H1 (cell line): ENCODE results near the gene SLTM. TPM values are rescaled to one million over a fixed set of nuclear protein-coding genes. Genes with fewer than 3 reads are reported as not detected.

Experiments
- CTCF ChIA-PET: fragments of 300-600 bp; sonication (Branson Sonifier 250); formaldehyde crosslinking; loops from one replicate; lab custom pipeline; 2021; ENCODE audit not compliant: partially characterized antibody; lab: Charles Lee
- POLR2A ChIA-PET: fragments of 300-600 bp; sonication (Branson Sonifier 250); formaldehyde crosslinking; loops from one replicate; lab custom pipeline; 2021; ENCODE audit warnings: inconsistent platforms; ENCODE audit not compliant: partially characterized antibody; lab: Charles Lee
- DNase-seq, 2 experiments: peaks; one replicate each; pipeline versions ENCODE4 v3.0.0 to v3.0.0-alpha.2; 2010 to 2022; ENCODE audit warnings: low spot score in 2 of 2, low read depth in 1 of 2, mixed read lengths in 1 of 2
- FAIRE-seq: peaks from 2 replicates; lab custom pipeline; 2011; peaks lifted over from hg19 to GRCh38; lab: Jason Lieb, UNC
- H2AFZ ChIP-seq: 2 replicates; pipeline ENCODE4 v1.8.1; 2012; ENCODE audit warnings: low read length, inconsistent platforms
- H2AK5ac ChIP-seq: 2 replicates; pipeline ENCODE4 v1.6.1; 2013; ENCODE audit warnings: low read depth, low read length
- H2BK120ac ChIP-seq: replicated peaks from 2 replicates; pipeline ENCODE3; 2013; ENCODE audit warnings: low read depth, low read length, inconsistent platforms
- H2BK12ac ChIP-seq: 2 replicates; pipeline ENCODE4 v1.6.1; 2013; ENCODE audit warnings: low read depth, low read length
- H2BK15ac ChIP-seq: 2 replicates; pipeline ENCODE4 v1.6.1; 2013; ENCODE audit warnings: low read length
- H2BK20ac ChIP-seq: 2 replicates; pipeline ENCODE4 v1.6.1; 2013; ENCODE audit warnings: low read length
- H2BK5ac ChIP-seq: 2 replicates; pipeline ENCODE4 v1.6.1; 2013; ENCODE audit warnings: low read depth, low read length
- H3K14ac ChIP-seq: 2 replicates; pipeline ENCODE4 v1.6.1; 2013; ENCODE audit warnings: inconsistent platforms; ENCODE audit not compliant: insufficient read length
- H3K18ac ChIP-seq: 2 replicates; pipeline ENCODE4 v1.6.1; 2013; ENCODE audit warnings: low read length; ENCODE audit errors: extremely low read depth
- H3K23ac ChIP-seq: 2 replicates; pipeline ENCODE4 v1.6.1; 2013; ENCODE audit warnings: inconsistent platforms; ENCODE audit not compliant: insufficient read length
- H3K23me2 ChIP-seq: 2 replicates; pipeline ENCODE4 v1.6.1; 2013; ENCODE audit warnings: low read depth, low read length
- H3K27ac ChIP-seq: 2 replicates; pipeline ENCODE4 v1.6.1; 2011; ENCODE audit warnings: low read depth, low read length, inconsistent platforms
- H3K27me3 ChIP-seq, 4 experiments: replicated peaks in 1 of 4; 1 replicate in 1 of 4; 2 replicates in 3 of 4; pipeline versions ENCODE4 v1.6.1 to v1.8.1; 2011 to 2013; ENCODE audit warnings: low read length in 3 of 4, mild to moderate bottlenecking in 3 of 4, inconsistent platforms in 2 of 4, mixed read lengths in 2 of 4, moderate library complexity in 1 of 4; ENCODE audit not compliant: control insufficient read depth in 3 of 4, insufficient read depth in 3 of 4; ENCODE audit errors: extremely low read depth in 1 of 4
- H3K36me3 ChIP-seq, 4 experiments: 2 replicates each; pipeline versions ENCODE4 v1.6.1 to v1.8.1; 2011 to 2013; ENCODE audit warnings: mild to moderate bottlenecking in 4 of 4, low read length in 3 of 4, moderate library complexity in 2 of 4, control low read depth in 1 of 4, inconsistent platforms in 1 of 4; ENCODE audit not compliant: insufficient read depth in 4 of 4, control insufficient read depth in 2 of 4
- H3K4ac ChIP-seq: replicated peaks from 2 replicates; pipeline ENCODE3; 2013; ENCODE audit warnings: low read length, low read depth, mixed read lengths, inconsistent platforms; ENCODE audit not compliant: insufficient read length
- H3K4me1 ChIP-seq, 4 experiments: replicated peaks in 1 of 4; 1 replicate in 1 of 4; 2 replicates in 3 of 4; pipeline versions ENCODE4 v1.6.1 to v1.8.1; 2011 to 2013; ENCODE audit warnings: low read length in 3 of 4, inconsistent platforms in 2 of 4, mixed read lengths in 1 of 4; ENCODE audit not compliant: insufficient read depth in 4 of 4, control insufficient read depth in 3 of 4
- H3K4me2 ChIP-seq, 2 experiments: 2 replicates each; pipeline versions ENCODE4 v1.6.1 to v1.8.1; 2011 to 2013; ENCODE audit warnings: low read depth in 2 of 2, low read length in 2 of 2, control low read depth in 1 of 2, inconsistent platforms in 1 of 2, mild to moderate bottlenecking in 1 of 2; ENCODE audit not compliant: insufficient read depth in 1 of 2
- H3K4me3 ChIP-seq, 4 experiments: fragments of 200-600, 300-600 bp in 1 of 4; sonication (generic), shearing (Covaris generic), sonication (Bioruptor Twin) in 1 of 4; 2 replicates each; pipeline versions ENCODE4 v1.5.1 to v1.8.1; 2011 to 2016; ENCODE audit warnings: low read length in 4 of 4, low read depth in 3 of 4, control low read depth in 2 of 4, inconsistent platforms in 2 of 4, mild to moderate bottlenecking in 2 of 4, mixed read lengths in 1 of 4, moderate library complexity in 1 of 4; ENCODE audit not compliant: insufficient read depth in 2 of 4; ENCODE audit errors: extremely low read depth in 1 of 4
- H3K56ac ChIP-seq: replicated peaks from 2 replicates; pipeline ENCODE3; 2013; ENCODE audit warnings: low read depth, mild to moderate bottlenecking, mixed read lengths, low read length, inconsistent platforms; ENCODE audit not compliant: insufficient read length
- H3K79me1 ChIP-seq: 2 replicates; pipeline ENCODE4 v1.6.1; 2013; ENCODE audit warnings: low read depth, low read length, control low read depth
- H3K79me2 ChIP-seq, 2 experiments: 2 replicates each; pipeline versions ENCODE4 v1.6.1 to v1.8.1; 2012 to 2013; ENCODE audit warnings: low read length in 2 of 2, mild to moderate bottlenecking in 2 of 2, inconsistent platforms in 1 of 2; ENCODE audit not compliant: insufficient read depth in 2 of 2, control insufficient read depth in 1 of 2
- H3K9ac ChIP-seq, 4 experiments: replicated peaks in 1 of 4; 1 replicate in 1 of 4; 2 replicates in 3 of 4; pipeline versions ENCODE4 v1.6.1 to v1.8.1; 2011 to 2013; ENCODE audit warnings: low read depth in 3 of 4, low read length in 3 of 4, control low read depth in 2 of 4, mild to moderate bottlenecking in 2 of 4, moderate library complexity in 2 of 4, inconsistent platforms in 1 of 4; ENCODE audit errors: extremely low read depth in 1 of 4
- H3K9me3 ChIP-seq, 2 experiments: 2 replicates each; pipeline versions ENCODE4 v1.6.1 to v1.8.1; 2012 to 2013; ENCODE audit warnings: mild to moderate bottlenecking in 2 of 2, moderate library complexity in 2 of 2, control low read depth in 1 of 2, inconsistent platforms in 1 of 2, low read depth in 1 of 2, low read length in 1 of 2, mixed read lengths in 1 of 2; ENCODE audit not compliant: insufficient read depth in 2 of 2
- H4K20me1 ChIP-seq, 2 experiments: replicated peaks in 1 of 2; 2 replicates each; pipeline versions ENCODE3 to v1.8.1; 2011 to 2013; ENCODE audit warnings: inconsistent platforms in 2 of 2, low read length in 2 of 2, mild to moderate bottlenecking in 1 of 2; ENCODE audit not compliant: insufficient read depth in 2 of 2, control insufficient read depth in 1 of 2
- H4K5ac ChIP-seq: 2 replicates; pipeline ENCODE4 v1.6.1; 2013; ENCODE audit warnings: low read length, low read depth, mixed read lengths, inconsistent platforms; ENCODE audit not compliant: insufficient read length
- H4K8ac ChIP-seq: 2 replicates; pipeline ENCODE4 v1.8.0; 2013; ENCODE audit warnings: mild to moderate bottlenecking, moderate library complexity, low read length, inconsistent platforms; ENCODE audit not compliant: insufficient read depth; ENCODE audit errors: extremely low read depth
- H4K91ac ChIP-seq: replicated peaks from 2 replicates; pipeline ENCODE3; 2013; ENCODE audit warnings: low read length, mixed read lengths, inconsistent platforms; ENCODE audit not compliant: insufficient read length
- CBX5 ChIP-seq: fragments of 300-800, 300-1000 bp; sonication (generic); IDR thresholded peaks from 2 replicates; pipeline ENCODE4 v1.7.1; 2016; ENCODE audit warnings: antibody characterized with exemption, low read length, low read depth
- CTBP2 ChIP-seq: IDR thresholded peaks from 2 replicates; pipeline ENCODE4 v1.7.0; 2011; ENCODE audit warnings: borderline replicate concordance, mild to moderate bottlenecking, moderate library complexity, mixed read lengths, low read length; ENCODE audit not compliant: insufficient read depth, insufficient read length
- EGR1 ChIP-seq: IDR thresholded peaks from 2 replicates; pipeline ENCODE4 v1.6.1; 2011; ENCODE audit warnings: low read depth, low read length, borderline replicate concordance
- EZH2 ChIP-seq: fragments of 200-600 bp; sonication (generic); IDR thresholded peaks from 2 replicates; pipeline ENCODE4 v1.7.1; 2012; ENCODE audit warnings: low read depth, mild to moderate bottlenecking, moderate library complexity, low read length, inconsistent platforms; ENCODE audit not compliant: severe bottlenecking
- GTF2F1 ChIP-seq: IDR thresholded peaks from 2 replicates; pipeline ENCODE4 v1.6.1; 2012; ENCODE audit warnings: low read depth, low read length, improper control_type of control experiment, borderline replicate concordance
- NRF1 ChIP-seq: IDR thresholded peaks from 2 replicates; pipeline ENCODE4 v1.6.1; 2011; ENCODE audit warnings: mild to moderate bottlenecking, low read depth, low read length, improper control_type of control experiment
- POU5F1 ChIP-seq: IDR thresholded peaks from 2 replicates; pipeline ENCODE4 v1.6.1; 2011; ENCODE audit warnings: low read depth, mild to moderate bottlenecking, low read length, moderate library complexity
- WGBS, 2 experiments: shearing (Covaris generic) in 1 of 2; methylation state at CpG; one replicate each; pipeline versions ENCODE4 v1.1.6 to v1.1.7; 2013 to 2015; ENCODE audit warnings: low lambda C conversion rate in 2 of 2, mixed read lengths in 2 of 2, inconsistent platforms in 1 of 2, low coverage in 1 of 2, missing lambda C conversion rate in 1 of 2; ENCODE audit not compliant: insufficient replicate concordance in 2 of 2, insufficient coverage in 1 of 2, insufficient read length in 1 of 2; ENCODE audit errors: extremely low coverage in 1 of 2, missing lambda C conversion rate in 1 of 2; 5-methylcytosine and 5-hydroxymethylcytosine counted together
- polyA plus RNA-seq, 7 experiments: library from polyadenylated mRNA; depleted of rRNA in 3 of 7; stranded (reverse) in 5 of 7; unstranded in 2 of 7; fragments of >200 nt in 5 of 7; fragments of 200-250 nt in 2 of 7; gene quantifications; 1 replicate in 5 of 7; 2 replicates in 1 of 7; 4 replicates in 1 of 7; pipeline versions ENCODE4 v1.2.1 to v1.2.3, GENCODE V29; 2011 to 2013; ENCODE audit warnings: missing spikeins in 2 of 7, mixed read lengths in 2 of 7
- total RNA-seq: library from RNA; stranded (reverse); fragmentation: NEBNext Ultra II Directional; extraction: Animal tissue kit (Norgen Biotek cat#: 25700); gene quantifications from 2 replicates; pipeline ENCODE4 v1.2.1, GENCODE V29; 2021

The SLTM gene
- total and polyA plus RNA-seq, 2 of the 8 experiments (the other 6 are each of a cell fraction or from before 2014, with no cell fraction given): 30.8 to 149 TPM

GRCh38 chr15:58966698-58967097 is 33.2 kb upstream of the SLTM start:
- no peak overlapping the region for H4K8ac ChIP-seq
- no peak overlapping the region for H2BK20ac ChIP-seq
- 79% methylated on average over 3 of the region's 3 CpGs; no CpG with 5 or more reads in 1 of the 2 experiments for WGBS, 2 experiments
- no peak for TF ChIP-seq NRF1
- no peak for TF ChIP-seq CBX5
- TF ChIP-seq CTBP2: no peak
- no peak for TF ChIP-seq GTF2F1
- no peak for TF ChIP-seq EGR1
- TF ChIP-seq EZH2: no peak
- no peak for TF ChIP-seq POU5F1
- TF ChIP-seq, all 59 proteins: peak for 0
- H2AFZ ChIP-seq: no peak overlapping the region
- no peak overlapping the region for H2BK15ac ChIP-seq
- H3K4me3 ChIP-seq: no peak overlapping the region
- no peak overlapping the region for H3K4ac ChIP-seq
- no peaks in the 10 kb centered on the region for H3K4me1 ChIP-seq
- no peak overlapping the region for H3K18ac ChIP-seq
- H3K27me3 ChIP-seq: no peaks in the 10 kb centered on the region
- no peak overlapping the region for H3K23ac ChIP-seq
- no peak overlapping the region for H2BK12ac ChIP-seq
- no peak overlapping the region for H2AK5ac ChIP-seq
- H3K36me3 ChIP-seq: no peaks in the 10 kb centered on the region
- DNase-seq (no peak), FAIRE-seq (no peak)
- no peak overlapping the region for H2BK5ac ChIP-seq
- H3K27ac ChIP-seq: no peak overlapping the region
- ChIA-PET POLR2A (no interaction called here), CTCF (interaction anchor here (0.8 to 1.8 kb wide), 3 partner anchors 8 to 535 kb away, joined by 3 to 5 read pairs (median 4); no protein-coding TSS in a partner anchor)
- H4K91ac ChIP-seq: no peak overlapping the region
- H2BK120ac ChIP-seq: no peak overlapping the region
- H3K14ac ChIP-seq: no peak overlapping the region
- H3K23me2 ChIP-seq: no peaks in the 10 kb centered on the region
- H3K79me1 ChIP-seq: no peaks in the 10 kb centered on the region
- H3K9me3 ChIP-seq: no peaks in the 10 kb centered on the region
- no peak overlapping the region for H3K56ac ChIP-seq
- H4K20me1 ChIP-seq: no peaks in the 10 kb centered on the region
- H4K5ac ChIP-seq: no peak overlapping the region
- H3K9ac ChIP-seq: no peak overlapping the region
- no peaks in the 10 kb centered on the region for H3K79me2 ChIP-seq
- no peak overlapping the region for H3K4me2 ChIP-seq
